GM08714 (cell line): ENCODE measurements around the gene STOML3.
"Not testable (repeated sequence)": the region's sequence is repeated elsewhere in the genome, so short reads cannot be mapped to it uniquely, and the experiment has no call there.

Experiments used
- H3K4me3 ChIP-seq: fragments of 200-500 bp; sonication (Bioruptor generic); 2 replicates; pipeline ENCODE4 v1.5.1; 2014; ENCODE audit warnings: mild to moderate bottlenecking, low read length, inconsistent platforms
- ZNF274 ChIP-seq: IDR thresholded peaks from 2 replicates; pipeline ENCODE4 v1.6.1; 2012; ENCODE audit warnings: mild to moderate bottlenecking, low read depth, low read length

STOML3 gene

DNA sequence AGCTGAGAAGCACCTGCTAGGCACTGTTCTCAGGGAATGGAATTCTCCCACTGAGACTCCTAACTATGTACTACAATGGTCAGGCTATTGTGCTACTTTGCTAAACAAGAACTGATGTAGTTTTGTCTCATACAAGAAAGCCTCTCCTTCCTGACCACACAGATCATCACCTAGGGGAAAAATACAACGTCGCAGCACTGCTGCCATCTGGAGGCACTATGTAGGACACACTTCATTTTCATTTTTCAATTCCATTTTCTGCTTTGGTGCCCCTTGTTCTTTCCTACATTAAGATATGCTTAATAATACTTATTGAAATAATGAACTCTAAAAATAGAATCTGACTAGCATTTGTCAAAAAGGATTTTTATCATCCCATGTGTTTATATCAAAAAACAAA, 26.2 kb upstream of the STOML3 start:
- H3K4me3 ChIP-seq = no peak overlapping the region
- TF ChIP-seq ZNF274 = no peak

DNA sequence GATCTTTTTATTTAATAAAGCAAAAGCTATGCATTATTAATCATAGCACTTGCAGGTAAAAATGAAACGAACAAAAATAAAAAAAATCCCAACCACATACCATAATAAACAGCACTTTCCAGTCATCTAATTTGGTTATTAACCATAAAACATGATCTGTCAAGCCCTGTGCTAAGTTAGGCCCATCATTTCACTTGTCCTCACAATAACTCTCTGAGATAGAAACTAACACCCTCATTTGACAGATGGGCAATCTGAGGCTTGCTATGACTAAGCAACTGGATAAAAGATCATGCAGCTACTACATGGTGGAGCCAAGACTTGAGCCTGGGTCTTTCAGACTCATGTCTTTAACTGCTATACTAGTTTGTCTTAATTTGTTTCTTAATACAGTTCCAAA, 25.5 kb upstream of the STOML3 start:
- no peak for TF ChIP-seq ZNF274
- H3K4me3 ChIP-seq = no peak overlapping the region

- TF ChIP-seq ZNF274 = no peak
Measured at GRCh38 chr13:39013462-39013861, 22.8 kb upstream of the STOML3 start.

GRCh38 chr13:39012608-39013007, 22.0 kb upstream of the STOML3 start:
- no peak for TF ChIP-seq ZNF274
- no peak overlapping the region for H3K4me3 ChIP-seq

More at GRCh38 chr13:39013462-39013861, 22.8 kb upstream of the STOML3 start:
- H3K4me3 ChIP-seq = no peak overlapping the region

GRCh38 chr13:39006371-39007111, 15.9 kb upstream of the STOML3 start:
- not testable (repeated sequence) for H3K4me3 ChIP-seq

GRCh38 chr13:38998739-38999138, 8.1 kb upstream of the STOML3 start:
- TF ChIP-seq ZNF274 = no peak
- H3K4me3 ChIP-seq = no peak overlapping the region

GRCh38 chr13:38993381-38993780, 2.8 kb upstream of the STOML3 start:
- H3K4me3 ChIP-seq = no peak overlapping the region
- TF ChIP-seq ZNF274 = no peak

- no peak for TF ChIP-seq ZNF274
- no peak overlapping the region for H3K4me3 ChIP-seq
Measured at GRCh38 chr13:38981096-38981495, 9.5 kb downstream of the STOML3 start.

GRCh38 chr13:38980750-38981078, 9.9 kb downstream of the STOML3 start:
- no peak overlapping the region for H3K4me3 ChIP-seq
- no peak for TF ChIP-seq ZNF274

DNA sequence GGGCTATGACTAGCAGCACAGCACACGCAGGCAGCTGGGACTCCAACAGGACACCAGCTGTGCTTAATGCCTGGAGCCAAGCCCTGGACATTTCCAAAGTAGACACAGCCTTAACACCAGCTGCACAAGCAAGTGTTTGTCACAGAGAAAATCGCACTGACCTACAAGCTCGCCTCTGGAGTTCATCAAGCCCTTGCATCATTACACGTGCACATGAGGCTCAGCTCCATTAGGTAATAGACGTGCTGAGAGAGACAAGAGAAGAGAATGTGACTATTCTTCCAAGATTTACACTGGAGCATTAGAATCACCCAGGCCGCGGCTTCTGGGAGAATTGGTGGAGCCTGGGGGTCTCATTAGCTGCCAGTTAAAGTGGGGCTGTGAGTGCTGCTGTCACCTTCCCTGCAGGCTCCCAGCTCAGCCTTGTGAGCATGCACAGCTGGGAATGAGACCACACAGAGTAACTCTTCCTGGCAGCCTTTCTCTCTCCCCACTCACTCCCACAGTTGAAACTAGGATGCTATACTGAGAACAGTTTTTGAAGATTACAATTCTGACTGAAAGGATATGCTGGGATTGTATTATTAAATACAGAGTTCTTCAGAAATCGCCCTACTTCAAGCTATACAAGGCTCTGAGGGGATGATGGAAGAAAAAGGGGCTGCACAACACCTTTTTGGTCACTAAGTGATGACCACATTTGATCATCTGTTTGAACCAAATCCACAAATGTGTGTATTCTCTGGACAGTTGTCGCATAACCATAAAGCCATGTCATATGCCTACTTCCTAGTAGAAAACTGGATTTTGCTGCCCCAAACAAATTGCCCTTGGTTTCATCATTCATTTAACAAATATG, 10.5 kb downstream of the STOML3 start:
- TF ChIP-seq ZNF274 = no peak
- no peak overlapping the region for H3K4me3 ChIP-seq

DNA sequence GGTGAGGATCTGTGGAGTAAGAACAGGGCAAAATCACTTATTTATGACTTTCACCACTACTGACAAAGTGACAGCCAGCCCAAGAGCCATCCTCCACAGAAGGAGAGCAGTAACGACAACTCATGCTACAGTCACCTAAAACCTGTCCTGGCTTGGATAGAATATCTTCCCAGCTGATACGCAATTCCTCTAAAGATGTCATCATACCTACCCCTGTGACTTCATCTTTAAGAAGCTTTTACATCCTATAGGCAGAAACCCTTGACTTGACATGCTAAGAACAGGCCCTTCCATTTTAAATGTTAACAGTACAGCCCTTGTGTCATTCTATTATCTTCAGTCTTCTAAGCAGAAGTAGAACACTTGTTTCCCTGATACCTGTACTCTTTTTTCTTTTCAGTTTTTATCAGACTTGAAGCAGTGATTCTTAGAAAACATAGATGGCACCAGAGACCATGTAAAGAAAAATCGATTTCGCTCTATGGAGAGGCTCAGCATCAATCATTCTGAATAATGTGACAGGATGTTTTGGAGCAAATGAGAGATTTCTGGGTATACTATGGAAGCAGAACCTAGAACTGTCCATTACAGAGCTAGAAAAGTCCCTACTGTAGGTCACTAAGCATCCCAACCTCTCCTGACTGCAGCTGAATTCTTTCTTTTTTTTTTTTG, 20.1 kb downstream of the STOML3 start:
- TF ChIP-seq ZNF274 = no peak

GRCh38 chr13:38969187-38969586, 21.4 kb downstream of the STOML3 start:
- no peak for TF ChIP-seq ZNF274
- H3K4me3 ChIP-seq = no peak overlapping the region

More for the DNA sequence above, 20.1 kb downstream of the STOML3 start:
- no peak overlapping the region for H3K4me3 ChIP-seq

- H3K4me3 ChIP-seq = no peak overlapping the region
- no peak for TF ChIP-seq ZNF274
Measured at GRCh38 chr13:38967446-38967845, 23.2 kb downstream of the STOML3 start.

DNA sequence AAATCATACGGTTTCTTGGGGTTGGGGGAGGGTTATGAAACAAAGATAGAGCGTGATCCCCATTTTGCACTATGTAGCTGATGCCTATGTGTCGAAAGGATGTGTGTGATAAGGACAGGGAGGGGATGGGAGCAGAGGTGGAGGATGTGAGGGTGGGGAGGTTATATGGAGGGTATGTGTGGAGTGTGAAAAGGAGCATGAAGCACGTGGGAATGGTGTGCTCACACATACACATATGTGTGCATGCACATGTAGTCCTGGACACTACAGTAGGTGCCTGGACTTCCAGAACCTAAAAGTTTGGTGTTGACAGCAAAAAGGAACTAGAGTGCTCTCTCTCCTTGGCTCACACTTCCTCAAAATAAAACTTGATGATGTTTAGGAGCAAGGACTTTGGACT, 25.4 kb downstream of the STOML3 start:
- no peak for TF ChIP-seq ZNF274
- no peak overlapping the region for H3K4me3 ChIP-seq

GRCh38 chr13:38960175-38960574, 30.5 kb downstream of the STOML3 start:
- no peak overlapping the region for H3K4me3 ChIP-seq
- TF ChIP-seq ZNF274 = no peak
